HCT116 (cell line): ENCODE data around the gene ADIPOQ.

Experiments
- POLR2AphosphoS5 ChIP-seq: IDR thresholded peaks from 2 replicates; pipeline ENCODE4 v1.6.1; 2011; ENCODE audit warnings: mild to moderate bottlenecking, low read depth, low read length, moderate library complexity
- ZBTB33 ChIP-seq: IDR thresholded peaks from 2 replicates; pipeline ENCODE4 v1.6.1; 2011; ENCODE audit warnings: mild to moderate bottlenecking, low read length, moderate library complexity; ENCODE audit not compliant: insufficient replicate concordance; ENCODE audit errors: extremely low read depth
- ZNF274 ChIP-seq: fragments of 200-500 bp; sonication (Bioruptor generic); IDR thresholded peaks from 2 replicates; pipeline ENCODE4 v1.6.1; 2014; ENCODE audit warnings: mild to moderate bottlenecking, low read depth, low read length, inconsistent platforms
- TF ChIP-seq, protein P1 (sequence below), 3 experiments: fragments of 200-600 bp in 1 of 3; sonication (generic) in 1 of 3; IDR thresholded peaks in 2 of 3; conservative IDR thresholded peaks in 1 of 3; 2 replicates each; pipeline ENCODE4 v1.5.1; 2012 to 2017; ENCODE audit warnings: low read depth in 2 of 3, low read length in 2 of 3, antibody characterized with exemption in 1 of 3, borderline replicate concordance in 1 of 3, control low read depth in 1 of 3, mild to moderate bottlenecking in 1 of 3, mixed read lengths in 1 of 3, mixed run types in 1 of 3, moderate library complexity in 1 of 3; ENCODE audit not compliant: insufficient read depth in 1 of 3

DNA sequence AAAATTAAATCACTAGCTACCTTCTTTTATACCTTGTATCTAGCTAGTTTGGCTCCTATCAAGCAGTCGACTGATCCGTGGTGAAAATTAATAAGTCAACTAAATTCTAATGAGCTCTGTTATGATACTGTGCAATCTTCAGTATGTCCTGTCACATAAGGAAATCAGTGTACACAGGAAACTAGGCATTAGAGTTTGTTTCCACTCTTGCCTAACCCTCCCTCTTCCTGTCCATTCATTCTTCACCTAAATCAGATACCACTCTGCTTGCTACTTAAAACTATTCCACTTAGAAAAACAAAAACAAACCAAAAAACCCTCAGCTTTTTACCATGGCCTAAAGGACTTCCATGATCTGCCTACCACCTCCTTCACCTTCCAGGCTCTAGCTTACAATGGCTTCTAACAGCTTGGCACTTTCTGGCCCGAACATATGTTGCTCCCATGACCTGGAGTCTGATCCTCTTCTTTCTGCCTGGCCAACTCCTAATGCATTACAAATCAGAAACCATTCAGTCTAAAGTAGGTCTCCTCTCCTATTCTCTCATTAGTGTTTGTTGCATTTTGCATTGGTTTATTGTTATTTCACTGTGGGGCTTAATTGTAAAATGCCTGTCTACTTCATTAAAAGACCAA is 44.2 kb upstream of the ADIPOQ start:
- TF ChIP-seq ZNF274 (no peak), POLR2AphosphoS5 (no peak), ZBTB33 (no peak)
- TF ChIP-seq, protein P1, sequence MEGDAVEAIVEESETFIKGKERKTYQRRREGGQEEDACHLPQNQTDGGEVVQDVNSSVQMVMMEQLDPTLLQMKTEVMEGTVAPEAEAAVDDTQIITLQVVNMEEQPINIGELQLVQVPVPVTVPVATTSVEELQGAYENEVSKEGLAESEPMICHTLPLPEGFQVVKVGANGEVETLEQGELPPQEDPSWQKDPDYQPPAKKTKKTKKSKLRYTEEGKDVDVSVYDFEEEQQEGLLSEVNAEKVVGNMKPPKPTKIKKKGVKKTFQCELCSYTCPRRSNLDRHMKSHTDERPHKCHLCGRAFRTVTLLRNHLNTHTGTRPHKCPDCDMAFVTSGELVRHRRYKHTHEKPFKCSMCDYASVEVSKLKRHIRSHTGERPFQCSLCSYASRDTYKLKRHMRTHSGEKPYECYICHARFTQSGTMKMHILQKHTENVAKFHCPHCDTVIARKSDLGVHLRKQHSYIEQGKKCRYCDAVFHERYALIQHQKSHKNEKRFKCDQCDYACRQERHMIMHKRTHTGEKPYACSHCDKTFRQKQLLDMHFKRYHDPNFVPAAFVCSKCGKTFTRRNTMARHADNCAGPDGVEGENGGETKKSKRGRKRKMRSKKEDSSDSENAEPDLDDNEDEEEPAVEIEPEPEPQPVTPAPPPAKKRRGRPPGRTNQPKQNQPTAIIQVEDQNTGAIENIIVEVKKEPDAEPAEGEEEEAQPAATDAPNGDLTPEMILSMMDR (IDR thresholded peaks at IDR 0.05 in 2 of 3, conservative IDR thresholded peaks at IDR 0.05 in 1 of 3; ENCODE audit: borderline replicate concordance in 1 of 3, insufficient read depth in 1 of 3, low read depth in 2 of 3, low read length in 2 of 3), result no peak
